HG02884 (cell line): ENCODE data around the gene ITIH4.

ENCODE experiments used
- ATAC-seq: cut with Tn5 transposase; IDR thresholded peaks from one replicate; pipeline ENCODE4 v1.9.1; 2021; ENCODE audit warnings: mild to moderate bottlenecking, moderate library complexity; ENCODE audit not compliant: unreplicated experiment

Gene ITIH4

GRCh38 chr3:52805270-52806039, 25.0 kb downstream of the ITIH4 start:
- ATAC-seq, result no peak

DNA sequence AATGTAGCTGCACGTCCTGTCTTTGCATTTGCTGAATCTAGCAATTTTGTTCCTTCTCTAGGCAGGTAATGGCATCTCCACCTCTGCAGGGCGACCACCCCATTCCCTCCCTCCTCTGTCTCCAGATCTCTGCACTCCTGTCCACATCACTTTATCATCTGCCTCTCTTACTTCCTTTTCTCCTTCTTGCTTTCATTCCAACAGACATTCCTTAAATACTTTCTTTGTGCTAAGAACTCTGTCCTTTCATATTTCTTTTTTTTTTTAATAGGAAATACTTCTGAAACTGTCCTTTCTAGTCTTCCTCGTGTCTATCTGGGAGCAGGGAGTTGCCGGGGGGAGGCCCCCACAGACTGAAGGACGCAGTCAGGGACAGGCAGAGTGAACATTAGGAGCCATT, 28.6 kb downstream of the ITIH4 start:
- no peak for ATAC-seq

DNA sequence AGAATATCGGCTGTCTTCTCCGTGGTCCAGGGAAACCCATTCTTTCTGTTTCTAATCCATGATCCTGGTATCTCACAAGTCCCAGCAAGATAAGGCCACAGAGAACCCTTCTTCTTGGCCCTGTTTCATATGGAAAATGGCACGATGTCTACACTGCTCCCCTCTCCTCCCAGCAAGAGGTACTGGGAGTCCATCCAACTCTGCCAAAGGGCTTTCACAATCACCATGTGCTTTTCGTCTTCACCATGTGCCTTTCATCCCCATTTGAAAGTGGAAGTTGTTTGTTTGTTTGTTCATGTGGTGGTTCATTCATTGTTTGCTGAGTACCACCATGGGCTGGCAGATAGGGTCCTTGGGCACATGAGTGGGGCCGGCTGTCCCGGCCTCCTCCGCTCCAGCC, 30.4 kb downstream of the ITIH4 start:
- no peak for ATAC-seq

- no peak for ATAC-seq
Measured at GRCh38 chr3:52798978-52799476, 31.4 kb downstream of the ITIH4 start.

DNA sequence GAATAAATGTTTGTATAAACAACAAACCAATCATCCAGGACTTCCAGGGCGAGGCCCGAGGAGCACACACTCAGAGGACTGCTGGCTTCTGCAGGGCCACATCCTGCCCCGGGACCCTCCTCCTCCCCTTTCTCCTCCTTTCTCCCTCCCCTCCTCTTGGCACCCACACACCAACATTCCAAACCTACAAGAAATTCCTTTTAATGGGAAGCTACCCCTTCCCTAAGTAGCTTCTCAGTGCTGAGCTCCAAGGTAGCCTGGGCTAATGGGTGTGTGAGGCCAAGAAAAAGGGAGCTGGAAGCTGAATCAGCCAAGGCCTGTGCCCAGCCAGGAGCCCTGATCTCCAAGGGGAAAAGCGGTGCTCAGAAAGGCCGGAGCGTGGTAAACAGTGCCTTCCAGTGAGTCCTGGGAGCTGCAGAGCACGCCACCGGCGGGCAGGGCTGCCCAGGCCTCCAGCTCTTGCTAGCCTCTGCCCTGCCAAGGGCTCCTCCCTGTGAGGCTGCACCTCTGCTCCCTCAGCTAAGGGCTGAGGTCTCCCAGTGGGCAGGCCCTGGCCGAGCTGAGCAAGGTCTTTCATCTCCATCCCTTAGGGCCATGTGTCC, 32.0 kb downstream of the ITIH4 start:
- no peak for ATAC-seq

- no peak for ATAC-seq
Measured at GRCh38 chr3:52796411-52796810, 34.1 kb downstream of the ITIH4 start.

DNA sequence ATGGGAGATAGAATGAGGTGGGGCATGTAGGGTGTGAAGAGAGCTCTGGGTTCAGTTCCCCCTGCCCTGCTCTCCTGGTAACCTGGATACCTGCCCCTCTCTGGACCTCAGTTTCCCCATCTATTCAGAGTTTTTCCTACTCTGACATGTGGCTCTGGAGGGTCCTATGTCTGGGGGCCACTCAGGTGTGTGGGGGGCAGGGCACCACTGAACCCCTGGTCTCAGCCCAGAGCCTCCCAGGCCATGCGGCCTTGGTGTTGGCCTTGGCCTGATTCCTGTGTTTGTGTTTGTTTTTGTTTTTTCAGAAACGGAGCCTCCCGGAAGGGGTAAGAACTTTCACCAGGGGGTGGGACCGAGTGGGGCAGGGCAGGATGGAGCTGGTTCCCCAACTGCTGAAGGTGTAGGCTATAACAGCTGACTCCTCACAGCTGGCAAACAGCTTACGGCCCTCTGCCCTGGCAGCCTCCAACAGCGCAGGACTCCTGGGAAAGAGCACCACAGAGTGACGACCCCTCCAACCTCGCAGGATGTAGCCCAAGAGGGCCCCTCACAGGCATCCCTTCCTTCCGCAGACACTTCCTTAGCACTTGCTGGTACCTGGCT, 35.1 kb downstream of the ITIH4 start:
- ATAC-seq, result no peak

DNA sequence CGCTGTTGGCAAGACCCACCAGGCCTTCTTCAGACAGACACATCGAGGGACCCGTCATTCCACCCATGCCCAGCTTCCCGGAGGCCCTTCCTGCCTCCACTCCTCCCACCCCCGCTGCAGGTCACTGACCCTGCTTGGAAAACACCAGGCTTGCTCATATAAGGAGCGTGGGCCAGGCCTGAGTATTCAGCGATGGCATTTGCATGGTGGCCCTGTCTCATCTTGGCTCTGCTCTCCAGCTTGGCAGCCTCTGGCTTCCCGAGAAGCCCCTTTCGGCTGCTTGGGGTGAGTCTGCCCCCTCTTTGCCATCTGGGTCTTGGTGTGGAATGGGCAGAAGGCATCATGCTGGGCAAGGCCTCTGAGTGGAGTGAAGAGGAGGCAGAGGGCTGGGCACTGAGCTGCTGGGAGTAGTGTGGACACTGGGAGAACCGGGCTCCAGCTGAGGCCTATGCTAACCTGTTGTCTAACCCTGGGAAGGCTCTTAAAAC, 35.8 kb downstream of the ITIH4 start, which contains the start of gene ITIH3:
TSS of gene ITIH3 (plus strand) at position 185 of the 488 bp plus-strand sequence. CDS start at position 193, 8 bp downstream.
- ATAC-seq, result no peak

- ATAC-seq, result no peak
Measured at GRCh38 chr3:52793702-52794611, 36.5 kb downstream of the ITIH4 start.

- no peak for ATAC-seq
Measured at GRCh38 chr3:52792961-52793695, 37.3 kb downstream of the ITIH4 start.

- no peak for ATAC-seq
Measured at GRCh38 chr3:52792413-52792812, 38.1 kb downstream of the ITIH4 start.

GRCh38 chr3:52791928-52792327, 38.5 kb downstream of the ITIH4 start:
- no peak for ATAC-seq

- ATAC-seq, result no peak
Measured at GRCh38 chr3:52791366-52791765, 39.1 kb downstream of the ITIH4 start.

DNA sequence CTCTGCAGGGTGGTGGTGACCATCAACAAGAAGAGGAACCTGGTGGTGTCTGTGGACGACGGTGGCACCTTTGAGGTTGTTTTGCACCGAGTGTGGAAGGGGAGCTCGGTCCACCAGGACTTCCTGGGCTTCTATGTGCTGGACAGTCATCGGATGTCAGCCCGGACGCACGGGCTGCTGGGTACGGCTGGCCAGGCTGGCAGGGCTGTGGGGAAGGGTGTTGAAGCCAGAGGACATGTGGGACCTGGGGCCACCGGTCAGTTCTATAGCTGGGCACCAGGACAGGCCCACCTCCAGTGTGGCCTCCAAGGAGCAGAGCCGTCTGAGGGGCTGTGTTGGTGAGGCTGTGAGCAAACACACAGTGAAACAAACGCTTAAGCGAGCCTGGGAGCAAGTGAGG, 39.7 kb downstream of the ITIH4 start:
- ATAC-seq, result no peak

DNA sequence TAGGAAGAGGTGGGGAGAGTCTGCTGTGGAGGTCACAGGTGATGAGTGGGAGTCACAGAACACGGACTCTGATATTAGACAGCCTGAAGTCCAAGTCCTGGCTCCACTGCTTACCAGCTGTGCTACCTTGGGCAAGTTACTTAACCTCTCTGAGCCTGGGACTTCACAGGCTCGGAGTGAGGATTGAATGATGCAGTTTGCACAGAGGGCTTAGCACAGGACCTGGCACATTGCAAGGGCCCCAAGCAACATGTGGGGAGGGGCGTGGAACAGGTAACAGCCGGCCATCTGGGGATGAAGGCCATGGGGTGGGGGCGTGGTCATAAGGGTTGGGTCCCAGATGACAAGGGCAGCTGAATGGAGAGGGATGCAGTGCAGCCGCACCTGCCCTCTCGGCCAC, 40.1 kb downstream of the ITIH4 start:
- ATAC-seq, result no peak

DNA sequence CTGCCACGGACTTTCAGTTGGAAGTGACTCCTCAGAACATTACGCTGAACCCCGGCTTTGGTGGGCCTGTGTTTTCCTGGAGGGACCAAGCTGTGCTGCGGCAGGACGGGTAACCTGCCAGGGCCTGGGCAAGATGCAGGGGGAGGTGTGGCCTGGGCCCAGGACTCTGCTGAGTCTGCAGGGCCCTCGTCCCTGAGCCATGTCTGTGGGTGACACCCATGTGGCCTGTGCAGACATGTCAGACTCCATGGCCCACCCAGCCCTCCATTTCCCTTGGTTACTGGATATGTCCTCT, 40.8 kb downstream of the ITIH4 start:
- no peak for ATAC-seq

- no peak for ATAC-seq
Measured at GRCh38 chr3:52788890-52789745, 41.4 kb downstream of the ITIH4 start.

DNA sequence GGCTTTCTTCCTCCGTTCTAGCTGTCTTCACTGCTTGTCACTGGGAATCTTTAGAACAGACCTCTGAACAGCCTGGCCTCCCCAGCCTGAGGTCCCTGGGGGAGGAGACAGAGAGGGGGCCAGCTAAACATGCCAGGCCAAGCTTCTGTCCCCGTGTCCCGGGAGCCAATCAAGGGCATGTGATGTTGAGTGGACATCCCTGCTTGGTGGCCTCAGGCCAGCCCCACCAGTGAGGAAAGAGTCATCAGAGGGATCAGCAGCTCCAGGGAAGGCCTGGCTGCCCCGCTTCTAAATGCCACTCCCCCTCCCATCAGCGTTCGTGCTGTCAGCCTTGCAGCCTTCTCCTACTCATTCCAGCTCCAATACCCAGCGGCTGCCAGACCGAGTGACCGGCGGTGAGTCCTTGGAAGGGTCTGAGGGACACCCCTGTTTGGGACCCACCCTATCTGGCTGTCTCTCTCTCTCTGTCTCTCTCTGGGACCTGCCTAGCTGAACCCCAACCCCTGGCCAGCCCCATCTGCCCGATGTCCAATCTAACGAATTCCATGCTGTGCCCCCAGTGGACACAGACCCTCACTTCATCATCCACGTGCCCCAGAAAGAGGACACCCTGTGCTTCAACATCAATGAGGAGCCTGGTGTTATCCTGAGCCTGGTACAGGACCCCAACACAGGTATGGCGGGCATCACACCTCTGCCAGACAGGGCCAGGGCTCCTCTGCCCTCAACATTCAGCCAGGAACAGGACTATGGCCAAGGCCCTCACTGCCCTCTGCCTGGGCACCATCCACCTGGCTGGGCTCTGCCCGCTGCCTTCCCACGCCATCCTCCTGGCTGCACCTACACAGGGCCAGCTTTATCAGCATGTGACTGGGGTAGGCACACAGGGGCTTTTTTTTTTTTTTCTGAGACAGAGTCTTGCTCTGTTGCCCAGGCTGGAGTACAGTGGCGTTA, 42.5 kb downstream of the ITIH4 start:
- ATAC-seq, result no peak
